ENCODE data around the gene DNAAF8. TPM values are rescaled to one million over a fixed set of nuclear protein-coding genes. Genes with fewer than 3 reads are reported as not detected.

The DNAAF8 gene
- total RNA-seq, 2 donors from 2014 or later, result not detected

- no peak for ATAC-seq (ENCODE audit: insufficient number of reproducible peaks, low FRiP score, low read depth)
Measured at GRCh38 chr16:4687416-4687815, 46.9 kb upstream of the DNAAF8 start.

GRCh38 chr16:4687946-4688673, 46.2 kb upstream of the DNAAF8 start:
- no peak for TF ChIP-seq CTCF (IDR thresholded peaks at IDR 0.05)
- Histone ChIP-seq H3K36me3 (peaks cover 30% of the 10 kb centered on the region), H3K27me3 (replicated peaks; ENCODE audit: insufficient read depth) (no peaks in the 10 kb centered on the region), H3K4me1 (ENCODE audit: control insufficient read depth in 1 of 2, low read depth in 2 of 2) (peaks cover 0 to 10% of the 10 kb centered on the region in 2 donors), H3K9me3 (no peaks in the 10 kb centered on the region), H3K4me3 (no peak overlapping the region), H3K27ac (no peak overlapping the region)
- no peak for DNase-seq (ENCODE audit: low spot score)
- ATAC-seq (ENCODE audit: insufficient number of reproducible peaks, low FRiP score, low read depth), result no peak

More at GRCh38 chr16:4687416-4687815, 46.9 kb upstream of the DNAAF8 start:
- H3K4me1 ChIP-seq (ENCODE audit: control insufficient read depth in 1 of 2, low read depth in 2 of 2), result peaks cover 0 to 4% of the 10 kb centered on the region in 2 donors
- H3K9me3 ChIP-seq, result no peaks in the 10 kb centered on the region
- no peak for DNase-seq (ENCODE audit: low spot score)
- no peaks in the 10 kb centered on the region for H3K27me3 ChIP-seq (replicated peaks; ENCODE audit: insufficient read depth)
- no peak overlapping the region for H3K4me3 ChIP-seq
- H3K36me3 ChIP-seq, result peaks cover 34% of the 10 kb centered on the region
- no peak for TF ChIP-seq CTCF (IDR thresholded peaks at IDR 0.05)
- no peak overlapping the region for H3K27ac ChIP-seq

- Histone ChIP-seq H3K27me3 (replicated peaks; ENCODE audit: insufficient read depth) (no peaks in the 10 kb centered on the region), H3K4me1 (ENCODE audit: control insufficient read depth in 1 of 2, low read depth in 2 of 2) (peaks cover 0 to 10% of the 10 kb centered on the region in 2 donors), H3K36me3 (peaks cover 28% of the 10 kb centered on the region), H3K9me3 (no peaks in the 10 kb centered on the region), H3K27ac (no peak overlapping the region), H3K4me3 (no peak overlapping the region)
- DNase-seq (ENCODE audit: low spot score), result no peak
- ATAC-seq (ENCODE audit: insufficient number of reproducible peaks, low FRiP score, low read depth), result no peak
- no peak for TF ChIP-seq CTCF (IDR thresholded peaks at IDR 0.05)
Measured at GRCh38 chr16:4688674-4689045, 45.7 kb upstream of the DNAAF8 start.

GRCh38 chr16:4689091-4689671, 45.2 kb upstream of the DNAAF8 start:
- DNase-seq (ENCODE audit: low spot score) (no peak), ATAC-seq (ENCODE audit: insufficient number of reproducible peaks, low FRiP score, low read depth) (no peak)
- TF ChIP-seq CTCF (IDR thresholded peaks at IDR 0.05), result no peak
- Histone ChIP-seq H3K4me1 (ENCODE audit: control insufficient read depth in 1 of 2, low read depth in 2 of 2) (peaks cover 0 to 10% of the 10 kb centered on the region in 2 donors), H3K9me3 (no peaks in the 10 kb centered on the region), H3K36me3 (peaks cover 23% of the 10 kb centered on the region), H3K27ac (no peak overlapping the region), H3K27me3 (replicated peaks; ENCODE audit: insufficient read depth) (no peaks in the 10 kb centered on the region), H3K4me3 (no peak overlapping the region)

- Histone ChIP-seq H3K9me3 (no peaks in the 10 kb centered on the region), H3K27me3 (replicated peaks; ENCODE audit: insufficient read depth) (no peaks in the 10 kb centered on the region), H3K4me1 (ENCODE audit: control insufficient read depth in 1 of 2, low read depth in 2 of 2) (peaks cover 0 to 17% of the 10 kb centered on the region in 2 donors), H3K4me3 (no peak overlapping the region), H3K27ac (no peak overlapping the region), H3K36me3 (peaks cover 15% of the 10 kb centered on the region)
- no peak for TF ChIP-seq CTCF (IDR thresholded peaks at IDR 0.05)
- ATAC-seq (ENCODE audit: insufficient number of reproducible peaks, low FRiP score, low read depth) (no peak), DNase-seq (ENCODE audit: low spot score) (no peak)
Measured at GRCh38 chr16:4689864-4690704, 44.3 kb upstream of the DNAAF8 start.
